K562 (cell line): ENCODE results near the gene NALCN. TPM values are rescaled to one million over a fixed set of nuclear protein-coding genes. Genes with fewer than 3 reads are reported as not detected.
"Not testable (repeated sequence)": the region's sequence is repeated elsewhere in the genome, so short reads cannot be mapped to it uniquely, and the experiment has no call there.

Source experiments
- ATAC-seq: fragments of 200-7000 bp; cut with Tn5 transposase; 3 replicates; pipeline ENCODE4 v1.9.1; 2020; ENCODE audit warnings: moderate library complexity
- BruUV-seq: library from RNA; stranded (reverse); fragments of 400-500 nt; replicated peaks from 2 replicates; lab custom pipeline; 2021; lab: Mats Ljungman, UMichigan
- CTCF ChIA-PET: fragments of 300-600 bp; formaldehyde crosslinking; extraction: SDS; loops from one replicate; lab custom pipeline; 2021; ENCODE audit warnings: low intra/inter-chr PET ratio; lab: Yijun Ruan, JAX
- POLR2A ChIA-PET: fragments of 300-600, 350-650 bp; sonication (Branson Sonifier 250); formaldehyde crosslinking; extraction: SDS; loops from one replicate; lab custom pipeline; 2021; ENCODE audit warnings: antibody characterized with exemption, inconsistent platforms; lab: Yijun Ruan, JAX
- DNase-seq, 4 experiments: peaks; one replicate each; pipeline versions ENCODE4 v3.0.0 to v3.0.0-alpha.2; 2011 to 2018; ENCODE audit warnings: low spot score in 3 of 4, mixed read lengths in 3 of 4; ENCODE audit errors: extremely low read depth in 1 of 4
- FAIRE-seq: peaks from 2 replicates; lab custom pipeline; 2011; peaks lifted over from hg19 to GRCh38; lab: Jason Lieb, UNC
- H2AFZ ChIP-seq: 2 replicates; pipeline ENCODE4 v1.6.0; 2011; ENCODE audit warnings: low read depth, low read length, control low read depth, inconsistent platforms
- H3K27ac ChIP-seq: fragments of 200-600 bp; 3 replicates; pipeline ENCODE4 v1.8.0; 2011; ENCODE audit warnings: low read depth, mild to moderate bottlenecking, control low read depth, inconsistent platforms, low read length, moderate library complexity, mixed read lengths; ENCODE audit errors: extremely low read depth
- H3K27me3 ChIP-seq, 2 experiments: fragments of 300-600 bp in 1 of 2; 2 replicates in 1 of 2; 3 replicates in 1 of 2; pipeline versions ENCODE4 v1.6.0 to v1.8.0; 2011; ENCODE audit warnings: inconsistent platforms in 2 of 2, low read length in 2 of 2, mild to moderate bottlenecking in 1 of 2, mixed read lengths in 1 of 2, moderate library complexity in 1 of 2; ENCODE audit not compliant: control insufficient read depth in 2 of 2, insufficient read depth in 2 of 2
- H3K36me3 ChIP-seq: fragments of 300-600 bp; 3 replicates; pipeline ENCODE4 v1.8.0; 2011; ENCODE audit warnings: mild to moderate bottlenecking, low read length, inconsistent platforms; ENCODE audit not compliant: control insufficient read depth, insufficient read depth
- H3K4me1 ChIP-seq, 2 experiments: fragments of 200-600 bp in 1 of 2; replicated peaks in 1 of 2; 2 replicates in 1 of 2; 3 replicates in 1 of 2; pipeline versions ENCODE4 v1.5.1 to v1.8.0; 2011; ENCODE audit warnings: inconsistent platforms in 2 of 2, low read length in 2 of 2, mild to moderate bottlenecking in 1 of 2, mixed read lengths in 1 of 2, moderate library complexity in 1 of 2; ENCODE audit not compliant: control insufficient read depth in 2 of 2, insufficient read depth in 2 of 2
- H3K4me2 ChIP-seq: 2 replicates; pipeline ENCODE4 v1.6.1; 2011; ENCODE audit warnings: low read length, control low read depth, inconsistent platforms, mixed read lengths; ENCODE audit not compliant: insufficient read depth
- H3K4me3 ChIP-seq: fragments of 200-600 bp; sonication (generic), shearing (Covaris generic); 2 replicates; pipeline ENCODE4 v1.5.1; 2016; ENCODE audit warnings: control low read depth, inconsistent platforms
- H3K79me2 ChIP-seq: fragments of 200-600 bp; 3 replicates; pipeline ENCODE4 v1.8.0; 2011; ENCODE audit warnings: low read length, inconsistent platforms; ENCODE audit not compliant: control insufficient read depth, insufficient read depth
- H3K9ac ChIP-seq, 2 experiments: 2 replicates each; pipeline versions ENCODE4 v1.6.0 to v1.6.1; 2011; ENCODE audit warnings: low read depth in 2 of 2, low read length in 2 of 2, control low read depth in 1 of 2, inconsistent platforms in 1 of 2, mild to moderate bottlenecking in 1 of 2, mixed read lengths in 1 of 2; ENCODE audit not compliant: insufficient read depth in 1 of 2
- H3K9me1 ChIP-seq: one replicate; pipeline ENCODE4 v1.6.0; 2011; ENCODE audit warnings: inconsistent platforms, mild to moderate bottlenecking, low read length, moderate library complexity; ENCODE audit not compliant: control insufficient read depth, insufficient read depth
- H3K9me3 ChIP-seq: replicated peaks from 2 replicates; pipeline ENCODE4 v1.5.1; 2011; ENCODE audit warnings: low read depth, low read length, inconsistent platforms; ENCODE audit not compliant: control insufficient read depth, insufficient read depth
- H4K20me1 ChIP-seq: replicated peaks from 2 replicates; pipeline ENCODE4 v1.6.1; 2011; ENCODE audit warnings: low read length, inconsistent platforms, mixed read lengths; ENCODE audit not compliant: control insufficient read depth, insufficient read depth
- ETV6 ChIP-seq, 3 experiments: fragments of 150-350 bp in 1 of 3; sonication (generic) in 1 of 3; formaldehyde crosslinking in 1 of 3; IDR thresholded peaks; 2 replicates each; pipeline versions ENCODE4 v1.6.1 to v1.8.0; 2014 to 2022; ENCODE audit warnings: borderline replicate concordance in 2 of 3, low read depth in 2 of 3, antibody characterized with exemption in 1 of 3, low read length in 1 of 3, mild to moderate bottlenecking in 1 of 3, missing genetic modification reagents in 1 of 3
- ZNF184 ChIP-seq: sonication (generic); formaldehyde crosslinking; IDR thresholded peaks from 2 replicates; pipeline ENCODE4 v1.5.0; 2020; ENCODE audit warnings: missing genetic modification reagents
- ZNF584 ChIP-seq: fragments of 200-800 bp; sonication (Bioruptor generic); IDR thresholded peaks from 2 replicates; pipeline ENCODE4 v1.6.1; 2016; ENCODE audit warnings: low read depth, mild to moderate bottlenecking, missing genetic modification characterization, missing compliant biosample characterization
- ZNF639 ChIP-seq, 2 experiments: fragments of 200-800 bp in 1 of 2; sonication (Bioruptor generic) in 1 of 2; sonication (generic) in 1 of 2; formaldehyde crosslinking in 1 of 2; IDR thresholded peaks in 1 of 2; conservative IDR thresholded peaks in 1 of 2; 2 replicates each; pipeline versions ENCODE4 v1.5.0 to v1.6.1; 2016 to 2020; ENCODE audit warnings: missing compliant biosample characterization in 1 of 2, missing genetic modification characterization in 1 of 2, missing genetic modification reagents in 1 of 2
- WGBS: fragments of 100-300 bp; shearing (Covaris generic); methylation state at CpG from one replicate; pipeline ENCODE4 v1.1.6; 2016; ENCODE audit warnings: low coverage, mixed read lengths; ENCODE audit not compliant: insufficient coverage; ENCODE audit errors: missing lambda C conversion rate; 5-methylcytosine and 5-hydroxymethylcytosine counted together
- in situ Hi-C: fragments of 300-500 bp; cut with MboI; formaldehyde crosslinking; loops from 4 replicates; pipeline ENCODE4 v1.15.0; 2018; ENCODE audit warnings: inconsistent platforms, mixed read lengths
- intact Hi-C: fragments of 100-400 bp; cut with micrococcal nuclease; formaldehyde crosslinking; loops from 2 replicates; pipeline ENCODE4 v1.14.2; 2022
- polyA plus RNA-seq, 8 experiments: library from polyadenylated mRNA; depleted of rRNA in 4 of 8; stranded (reverse) in 5 of 8; unstranded in 3 of 8; fragments of >200 nt; fragmentation: Nextera tagmentation in 2 of 8; fragmentation: Illumina TruSeq in 1 of 8; extraction: Ambion mirVana in 2 of 8; extraction: Trizol in 1 of 8; gene quantifications; 2 replicates each; pipeline versions ENCODE4 v1.2.1 to v1.2.3, GENCODE V29; 2011 to 2014; ENCODE audit warnings: inconsistent platforms in 1 of 8, missing spikeins in 1 of 8
- total RNA-seq, 7 experiments: library from RNA; depleted of rRNA in 6 of 7; stranded (reverse); fragments of >200 nt in 6 of 7; fragmentation: Illumina TruSeq in 2 of 7; extraction: Trizol in 2 of 7; gene quantifications; 2 replicates each; pipeline versions ENCODE4 v1.2.1 to v1.2.3, GENCODE V29; 2011 to 2021; ENCODE audit warnings: low replicate concordance in 1 of 7

NALCN gene
- total and polyA plus RNA-seq, 9 of the 15 experiments (the other 6 are each of a cell fraction or from before 2014, with no cell fraction given), result not detected

DNA sequence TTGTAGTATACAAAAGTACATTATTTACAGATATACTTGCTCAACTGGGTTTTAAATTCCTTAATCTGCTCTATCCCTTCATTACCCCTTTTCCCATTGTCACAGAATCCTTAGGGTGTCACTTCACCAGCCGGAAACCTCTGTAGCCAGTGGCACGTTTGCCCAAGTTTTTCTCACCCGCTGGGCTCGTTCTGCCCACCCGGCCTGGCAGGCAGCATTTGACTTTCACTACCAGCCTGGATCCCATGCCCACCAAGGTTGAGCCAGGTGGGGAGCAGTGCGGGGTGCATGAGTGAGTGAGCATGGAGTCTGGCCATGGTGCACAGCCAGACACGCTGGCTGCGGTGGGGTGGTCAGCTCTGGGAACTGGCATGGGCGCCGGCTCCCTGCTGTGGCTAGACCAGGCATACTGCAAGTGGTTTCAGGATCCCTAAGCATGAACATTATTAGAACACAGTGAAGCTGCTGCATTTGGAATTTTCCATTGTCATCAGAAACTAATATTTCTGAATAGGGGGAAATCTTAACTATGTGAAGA lies 98.3 kb downstream of the NALCN start (continued):
- TF ChIP-seq ZNF639 (CRISPR knock-in tag; conservative IDR thresholded peaks at IDR 0.05 in 1 of 2, IDR thresholded peaks at IDR 0.05 in 1 of 2) (no peak), ZNF184 (CRISPR knock-in tag) (no peak), ZNF584 (CRISPR knock-in tag) (no peak), ETV6 (IDR thresholded peaks at IDR 0.05; ENCODE audit: borderline replicate concordance in 1 of 2, low read depth in 2 of 2, low read length in 1 of 2) (no peak), ETV6 (CRISPR knock-in tag; IDR thresholded peaks at IDR 0.05; ENCODE audit: borderline replicate concordance) (no peak)

GRCh38 chr13:101313479-101313878 lies 102.8 kb downstream of the NALCN start:
- H3K9me3 ChIP-seq, H3K9me1 ChIP-seq, POLR2A ChIA-PET, H3K27ac ChIP-seq, BruUV-seq, H3K9ac ChIP-seq, H3K27me3 ChIP-seq, ATAC-seq, H3K4me3 ChIP-seq, H4K20me1 ChIP-seq, FAIRE-seq, intact Hi-C loops, CTCF ChIA-PET, DNase-seq, H3K79me2 ChIP-seq, H3K4me2 ChIP-seq, H2AFZ ChIP-seq, H3K36me3 ChIP-seq, H3K4me1 ChIP-seq, in situ Hi-C loops: not testable (repeated sequence)
- WGBS, result no CpG with 5 or more reads among the region's 1 CpG
